GM12892 (cell line): ENCODE results near the gene STAG1.

Experiments used
- POLR2A ChIP-seq: IDR thresholded peaks from 2 replicates; pipeline ENCODE4 v1.6.1; 2011; ENCODE audit warnings: low read depth, low read length, control low read depth
- POLR2AphosphoS5 ChIP-seq: IDR thresholded peaks from 2 replicates; pipeline ENCODE4 v1.6.1; 2011; ENCODE audit warnings: low read depth, low read length, control low read depth

GRCh38 chr3:136639069-136639468 is 113.1 kb downstream of the STAG1 start:
- no peak for TF ChIP-seq POLR2AphosphoS5
- no peak for TF ChIP-seq POLR2A
